ENCODE data around the gene ADGRL3.

GRCh38 chr4:61451935-61452334 is 251.8 kb downstream of the ADGRL3 start:
- TF ChIP-seq EP300 (IDR thresholded peaks at IDR 0.05) (no peak), CTCF (IDR thresholded peaks at IDR 0.05) (no peak)
